Stimulated activated CD4-positive, alpha-beta T cell treated with anti-CD3 and anti-CD28 coated beads, Interleukin-15, amount 100 ng/mL, for 48 hours (primary cell): ENCODE results near the gene TRIM17.

Experiments
- DNase-seq, 2 donors: peaks; one replicate each; pipeline ENCODE4 v3.0.0-alpha.2; 2020; ENCODE audit warnings: low read depth in 2 of 2

Gene TRIM17

GRCh38 chr1:228378873-228379460, 37.7 kb downstream of the TRIM17 start:
- no peak for DNase-seq

GRCh38 chr1:228378090-228378872, 38.4 kb downstream of the TRIM17 start:
- DNase-seq: peak; percentile 38 to 57

- DNase-seq: no peak
These were observed 39.0 kb downstream of the TRIM17 start for GRCh38 chr1:228377664-228378089.

GRCh38 chr1:228376651-228377631, 39.7 kb downstream of the TRIM17 start:
- no peak for DNase-seq

GRCh38 chr1:228376262-228376628, 40.4 kb downstream of the TRIM17 start:
- no peak for DNase-seq

- no peak for DNase-seq
These were observed 40.9 kb downstream of the TRIM17 start for GRCh38 chr1:228375578-228376261.

GRCh38 chr1:228374711-228375577, 41.7 kb downstream of the TRIM17 start:
- no peak for DNase-seq

GRCh38 chr1:228373681-228374571, 42.7 kb downstream of the TRIM17 start:
- no peak for DNase-seq

- DNase-seq: no peak
These were observed 43.5 kb downstream of the TRIM17 start for GRCh38 chr1:228373004-228373680.

- DNase-seq: no peak
These were observed 44.3 kb downstream of the TRIM17 start for GRCh38 chr1:228372183-228373003.

- no peak for DNase-seq
These were observed 44.9 kb downstream of the TRIM17 start for GRCh38 chr1:228371741-228372182.

GRCh38 chr1:228370941-228371740, 45.5 kb downstream of the TRIM17 start:
- DNase-seq: no peak

GRCh38 chr1:228370439-228370940, 46.2 kb downstream of the TRIM17 start:
- no peak for DNase-seq

GRCh38 chr1:228369608-228370438, 46.8 kb downstream of the TRIM17 start:
- DNase-seq: no peak

- DNase-seq: no peak
These were observed 47.7 kb downstream of the TRIM17 start for GRCh38 chr1:228368801-228369607.
